Lung (tissue), 12 donors: ENCODE measurements around the gene QKI. TPM values are rescaled to one million over a fixed set of nuclear protein-coding genes. Genes with fewer than 3 reads are reported as not detected.

Experiments used
- ATAC-seq: fragments of 200-7000 bp; cut with Tn5 transposase; one replicate; pipeline ENCODE4 v1.9.1; 2020; ENCODE audit warnings: moderate number of reproducible peaks; ENCODE audit not compliant: insufficient read depth, low FRiP score
- DNase-seq, 3 donors: peaks; one replicate each; pipeline ENCODE4 v3.0.0-alpha.2; 2013 to 2017
- H3K27ac ChIP-seq, 2 donors: one replicate each; pipeline ENCODE4 v1.5.1; 2013; ENCODE audit warnings: mild to moderate bottlenecking in 2 of 2, moderate library complexity in 2 of 2, control low read depth in 1 of 2, inconsistent platforms in 1 of 2, low read depth in 1 of 2, low read length in 1 of 2
- H3K27me3 ChIP-seq, 3 donors: one replicate each; pipeline ENCODE4 v1.5.1; 2013; ENCODE audit warnings: low read length in 2 of 3; ENCODE audit not compliant: control insufficient read depth in 3 of 3, insufficient read depth in 3 of 3
- H3K36me3 ChIP-seq, 4 donors: one replicate each; pipeline ENCODE4 v1.5.1; 2013; ENCODE audit warnings: low read length in 4 of 4, mild to moderate bottlenecking in 1 of 4, moderate library complexity in 1 of 4; ENCODE audit not compliant: control insufficient read depth in 4 of 4, insufficient read depth in 4 of 4
- H3K4me1 ChIP-seq, 5 donors: one replicate each; pipeline ENCODE4 v1.5.1; 2013; ENCODE audit warnings: low read length in 5 of 5, mild to moderate bottlenecking in 2 of 5, moderate library complexity in 1 of 5; ENCODE audit not compliant: control insufficient read depth in 5 of 5, insufficient read depth in 5 of 5
- H3K4me3 ChIP-seq: one replicate; pipeline ENCODE4 v1.5.1; 2013; ENCODE audit warnings: mild to moderate bottlenecking, control low read depth, moderate library complexity
- H3K9ac ChIP-seq, 2 donors: one replicate each; pipeline ENCODE4 v1.5.1; 2013; ENCODE audit warnings: low read length in 2 of 2, control low read depth in 1 of 2; ENCODE audit not compliant: insufficient read depth in 1 of 2
- H3K9me3 ChIP-seq, 4 donors: one replicate each; pipeline ENCODE4 v1.5.1; 2013; ENCODE audit warnings: low read length in 3 of 4, mild to moderate bottlenecking in 1 of 4, moderate library complexity in 1 of 4; ENCODE audit not compliant: control insufficient read depth in 4 of 4, insufficient read depth in 3 of 4
- WGBS, 2 donors: extraction: QIAGEN DNeasy Blood & Tissue Kit; methylation state at CpG; one replicate each; pipeline ENCODE4 v1.1.7; 2013; 5-methylcytosine and 5-hydroxymethylcytosine counted together
- polyA plus RNA-seq, 2 donors: library from polyadenylated mRNA; stranded (reverse); fragments of 200-250 nt; gene quantifications; one replicate each; pipeline ENCODE4 v1.2.1, GENCODE V29; 2013
- total RNA-seq, 2 donors: library from RNA; depleted of rRNA in 1 of 2; stranded (reverse); fragments of >200 nt in 1 of 2; gene quantifications; one replicate each; pipeline ENCODE4 v1.2.1, GENCODE V29; 2014 to 2021
- TF ChIP-seq, protein P1 (sequence below): IDR thresholded peaks from 2 replicates; pipeline ENCODE4 v1.5.1; 2012; ENCODE audit warnings: mild to moderate bottlenecking; ENCODE audit errors: control extremely low read depth, extremely low read depth
- donor health status: control.
- donor health status: control.
- donor health status: Bipolar disorder and iron deficiency.
- donor health status: healthy.
- donor health status: DM: yes; HTN: yes; CAD: no.

The QKI gene
- total and polyA plus RNA-seq, 4 donors = 20.6 to 228 (median 114) TPM

DNA sequence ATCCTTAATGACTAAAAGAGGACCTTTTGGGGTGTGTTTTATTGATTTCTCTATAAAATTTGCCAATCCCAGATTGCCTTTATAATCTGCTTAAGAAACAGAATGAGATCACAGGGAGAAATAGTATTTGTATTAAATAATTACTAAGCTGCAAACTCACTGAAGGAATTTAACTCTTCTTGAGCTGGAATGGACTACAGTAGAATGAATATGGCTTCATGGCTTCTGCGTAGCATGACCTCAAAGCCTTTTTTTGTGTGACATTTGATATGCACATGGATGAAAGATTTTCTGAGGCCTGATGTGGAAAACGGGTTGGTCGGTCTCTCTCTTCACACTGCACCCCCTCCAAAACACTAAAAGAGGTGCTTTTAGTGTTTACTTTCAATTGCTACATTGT lies 115.9 kb downstream of the QKI start:
- no peak for ATAC-seq
- H3K9me3 ChIP-seq = no peaks in the 10 kb centered on the region
- DNase-seq = no peak
- TF ChIP-seq, protein P1, sequence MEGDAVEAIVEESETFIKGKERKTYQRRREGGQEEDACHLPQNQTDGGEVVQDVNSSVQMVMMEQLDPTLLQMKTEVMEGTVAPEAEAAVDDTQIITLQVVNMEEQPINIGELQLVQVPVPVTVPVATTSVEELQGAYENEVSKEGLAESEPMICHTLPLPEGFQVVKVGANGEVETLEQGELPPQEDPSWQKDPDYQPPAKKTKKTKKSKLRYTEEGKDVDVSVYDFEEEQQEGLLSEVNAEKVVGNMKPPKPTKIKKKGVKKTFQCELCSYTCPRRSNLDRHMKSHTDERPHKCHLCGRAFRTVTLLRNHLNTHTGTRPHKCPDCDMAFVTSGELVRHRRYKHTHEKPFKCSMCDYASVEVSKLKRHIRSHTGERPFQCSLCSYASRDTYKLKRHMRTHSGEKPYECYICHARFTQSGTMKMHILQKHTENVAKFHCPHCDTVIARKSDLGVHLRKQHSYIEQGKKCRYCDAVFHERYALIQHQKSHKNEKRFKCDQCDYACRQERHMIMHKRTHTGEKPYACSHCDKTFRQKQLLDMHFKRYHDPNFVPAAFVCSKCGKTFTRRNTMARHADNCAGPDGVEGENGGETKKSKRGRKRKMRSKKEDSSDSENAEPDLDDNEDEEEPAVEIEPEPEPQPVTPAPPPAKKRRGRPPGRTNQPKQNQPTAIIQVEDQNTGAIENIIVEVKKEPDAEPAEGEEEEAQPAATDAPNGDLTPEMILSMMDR = no peak
- H3K4me3 ChIP-seq = no peak overlapping the region
- H3K27me3 ChIP-seq = no peaks in the 10 kb centered on the region
- peak overlapping the region in 1 of 2 donors; percentile 33 for H3K27ac ChIP-seq
- no peak overlapping the region for H3K9ac ChIP-seq
- 73 to 89% methylated on average over 3 of the region's 3 CpGs for WGBS, 2 donors
- H3K36me3 ChIP-seq = no peaks in the 10 kb centered on the region
- H3K4me1 ChIP-seq = peaks cover 0 to 37% (median 4%) of the 10 kb centered on the region in 5 donors

GRCh38 chr6:163531122-163531521 lies 116.6 kb downstream of the QKI start:
- ATAC-seq = no peak
- no peak for DNase-seq
- H3K9ac ChIP-seq = no peak overlapping the region
- TF ChIP-seq, protein P1 = no peak
- no peak overlapping the region for H3K4me3 ChIP-seq
- peak overlapping the region in 1 of 2 donors; percentile 33 for H3K27ac ChIP-seq
- no peaks in the 10 kb centered on the region for H3K9me3 ChIP-seq
- no peaks in the 10 kb centered on the region for H3K36me3 ChIP-seq
- WGBS, 2 donors = 66 to 70% methylated on average over 2 of the region's 2 CpGs
- no peaks in the 10 kb centered on the region for H3K27me3 ChIP-seq
- H3K4me1 ChIP-seq = peaks cover 0 to 37% (median 4%) of the 10 kb centered on the region in 5 donors

- peak overlapping the region in 1 of 2 donors; percentile 17 for H3K27ac ChIP-seq
- no peak for DNase-seq
- TF ChIP-seq, protein P1 = no peak
- H3K4me3 ChIP-seq = no peak overlapping the region
- H3K36me3 ChIP-seq = peaks cover 0 to 5% (median 0%) of the 10 kb centered on the region in 4 donors
- ATAC-seq = no peak
- no peaks in the 10 kb centered on the region for H3K9me3 ChIP-seq
- no peaks in the 10 kb centered on the region for H3K27me3 ChIP-seq
- peaks cover 0 to 36% (median 3%) of the 10 kb centered on the region in 5 donors for H3K4me1 ChIP-seq
- H3K9ac ChIP-seq = no peak overlapping the region
- 61 to 72% methylated on average over 5 of the region's 5 CpGs for WGBS, 2 donors
Measured at GRCh38 chr6:163532526-163533078, 118.1 kb downstream of the QKI start.

DNA sequence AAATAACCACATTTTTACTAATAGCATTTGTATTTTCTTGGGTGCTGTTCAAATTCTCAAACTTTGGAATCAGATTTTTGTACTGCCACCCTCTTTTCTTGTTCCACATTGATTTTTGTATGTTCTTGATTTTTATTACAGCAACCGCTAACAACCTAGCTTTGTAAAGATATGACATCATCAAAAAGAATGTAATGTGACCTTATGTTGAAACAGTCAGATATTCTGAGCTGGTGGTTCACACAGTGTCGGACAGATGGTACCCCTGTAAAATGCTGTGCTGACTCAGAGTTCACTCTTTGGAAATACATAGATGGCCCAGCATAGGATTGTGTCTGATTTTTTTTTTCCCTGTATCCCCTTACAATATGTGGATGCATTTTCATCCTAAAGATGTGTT lies 118.9 kb downstream of the QKI start:
- no peak overlapping the region for H3K27ac ChIP-seq
- H3K9ac ChIP-seq = no peak overlapping the region
- TF ChIP-seq, protein P1 = no peak
- ATAC-seq (peak; percentile 63), DNase-seq (peak; percentile 33 to 50 (median 39))
- H3K36me3 ChIP-seq = peaks cover 0 to 5% (median 2%) of the 10 kb centered on the region in 4 donors
- no peak overlapping the region for H3K4me3 ChIP-seq
- H3K27me3 ChIP-seq = no peaks in the 10 kb centered on the region
- WGBS, 2 donors = 50 to 52% methylated on average over 2 of the region's 2 CpGs
- no peaks in the 10 kb centered on the region for H3K9me3 ChIP-seq
- H3K4me1 ChIP-seq = peaks cover 0 to 39% (median 3%) of the 10 kb centered on the region in 5 donors
